H1 (cell line): ENCODE results near the gene PPP1R3C. TPM values are rescaled to one million over a fixed set of nuclear protein-coding genes. Genes with fewer than 3 reads are reported as not detected.

Experiments used
- CTCF ChIA-PET: fragments of 300-600 bp; sonication (Branson Sonifier 250); formaldehyde crosslinking; loops from one replicate; lab custom pipeline; 2021; ENCODE audit not compliant: partially characterized antibody; lab: Charles Lee
- POLR2A ChIA-PET: fragments of 300-600 bp; sonication (Branson Sonifier 250); formaldehyde crosslinking; loops from one replicate; lab custom pipeline; 2021; ENCODE audit warnings: inconsistent platforms; ENCODE audit not compliant: partially characterized antibody; lab: Charles Lee
- DNase-seq, 2 experiments: peaks; one replicate each; pipeline versions ENCODE4 v3.0.0 to v3.0.0-alpha.2; 2010 to 2022; ENCODE audit warnings: low spot score in 2 of 2, low read depth in 1 of 2, mixed read lengths in 1 of 2
- FAIRE-seq: peaks from 2 replicates; lab custom pipeline; 2011; peaks lifted over from hg19 to GRCh38; lab: Jason Lieb, UNC
- H2AFZ ChIP-seq: 2 replicates; pipeline ENCODE4 v1.8.1; 2012; ENCODE audit warnings: low read length, inconsistent platforms
- H2AK5ac ChIP-seq: 2 replicates; pipeline ENCODE4 v1.6.1; 2013; ENCODE audit warnings: low read depth, low read length
- H2BK120ac ChIP-seq: replicated peaks from 2 replicates; pipeline ENCODE3; 2013; ENCODE audit warnings: low read depth, low read length, inconsistent platforms
- H2BK12ac ChIP-seq: 2 replicates; pipeline ENCODE4 v1.6.1; 2013; ENCODE audit warnings: low read depth, low read length
- H2BK15ac ChIP-seq: 2 replicates; pipeline ENCODE4 v1.6.1; 2013; ENCODE audit warnings: low read length
- H2BK20ac ChIP-seq: 2 replicates; pipeline ENCODE4 v1.6.1; 2013; ENCODE audit warnings: low read length
- H2BK5ac ChIP-seq: 2 replicates; pipeline ENCODE4 v1.6.1; 2013; ENCODE audit warnings: low read depth, low read length
- H3K14ac ChIP-seq: 2 replicates; pipeline ENCODE4 v1.6.1; 2013; ENCODE audit warnings: inconsistent platforms; ENCODE audit not compliant: insufficient read length
- H3K18ac ChIP-seq: 2 replicates; pipeline ENCODE4 v1.6.1; 2013; ENCODE audit warnings: low read length; ENCODE audit errors: extremely low read depth
- H3K23ac ChIP-seq: 2 replicates; pipeline ENCODE4 v1.6.1; 2013; ENCODE audit warnings: inconsistent platforms; ENCODE audit not compliant: insufficient read length
- H3K23me2 ChIP-seq: 2 replicates; pipeline ENCODE4 v1.6.1; 2013; ENCODE audit warnings: low read depth, low read length
- H3K27ac ChIP-seq: 2 replicates; pipeline ENCODE4 v1.6.1; 2011; ENCODE audit warnings: low read depth, low read length, inconsistent platforms
- H3K27me3 ChIP-seq, 4 experiments: replicated peaks in 1 of 4; 1 replicate in 1 of 4; 2 replicates in 3 of 4; pipeline versions ENCODE4 v1.6.1 to v1.8.1; 2011 to 2013; ENCODE audit warnings: low read length in 3 of 4, mild to moderate bottlenecking in 3 of 4, inconsistent platforms in 2 of 4, mixed read lengths in 2 of 4, moderate library complexity in 1 of 4; ENCODE audit not compliant: control insufficient read depth in 3 of 4, insufficient read depth in 3 of 4; ENCODE audit errors: extremely low read depth in 1 of 4
- H3K36me3 ChIP-seq, 4 experiments: 2 replicates each; pipeline versions ENCODE4 v1.6.1 to v1.8.1; 2011 to 2013; ENCODE audit warnings: mild to moderate bottlenecking in 4 of 4, low read length in 3 of 4, moderate library complexity in 2 of 4, control low read depth in 1 of 4, inconsistent platforms in 1 of 4; ENCODE audit not compliant: insufficient read depth in 4 of 4, control insufficient read depth in 2 of 4
- H3K4ac ChIP-seq: replicated peaks from 2 replicates; pipeline ENCODE3; 2013; ENCODE audit warnings: low read length, low read depth, mixed read lengths, inconsistent platforms; ENCODE audit not compliant: insufficient read length
- H3K4me1 ChIP-seq, 4 experiments: replicated peaks in 1 of 4; 1 replicate in 1 of 4; 2 replicates in 3 of 4; pipeline versions ENCODE4 v1.6.1 to v1.8.1; 2011 to 2013; ENCODE audit warnings: low read length in 3 of 4, inconsistent platforms in 2 of 4, mixed read lengths in 1 of 4; ENCODE audit not compliant: insufficient read depth in 4 of 4, control insufficient read depth in 3 of 4
- H3K4me2 ChIP-seq, 2 experiments: 2 replicates each; pipeline versions ENCODE4 v1.6.1 to v1.8.1; 2011 to 2013; ENCODE audit warnings: low read depth in 2 of 2, low read length in 2 of 2, control low read depth in 1 of 2, inconsistent platforms in 1 of 2, mild to moderate bottlenecking in 1 of 2; ENCODE audit not compliant: insufficient read depth in 1 of 2
- H3K4me3 ChIP-seq, 4 experiments: fragments of 200-600, 300-600 bp in 1 of 4; sonication (generic), shearing (Covaris generic), sonication (Bioruptor Twin) in 1 of 4; 2 replicates each; pipeline versions ENCODE4 v1.5.1 to v1.8.1; 2011 to 2016; ENCODE audit warnings: low read length in 4 of 4, low read depth in 3 of 4, control low read depth in 2 of 4, inconsistent platforms in 2 of 4, mild to moderate bottlenecking in 2 of 4, mixed read lengths in 1 of 4, moderate library complexity in 1 of 4; ENCODE audit not compliant: insufficient read depth in 2 of 4; ENCODE audit errors: extremely low read depth in 1 of 4
- H3K56ac ChIP-seq: replicated peaks from 2 replicates; pipeline ENCODE3; 2013; ENCODE audit warnings: low read depth, mild to moderate bottlenecking, mixed read lengths, low read length, inconsistent platforms; ENCODE audit not compliant: insufficient read length
- H3K79me1 ChIP-seq: 2 replicates; pipeline ENCODE4 v1.6.1; 2013; ENCODE audit warnings: low read depth, low read length, control low read depth
- H3K79me2 ChIP-seq, 2 experiments: 2 replicates each; pipeline versions ENCODE4 v1.6.1 to v1.8.1; 2012 to 2013; ENCODE audit warnings: low read length in 2 of 2, mild to moderate bottlenecking in 2 of 2, inconsistent platforms in 1 of 2; ENCODE audit not compliant: insufficient read depth in 2 of 2, control insufficient read depth in 1 of 2
- H3K9ac ChIP-seq, 4 experiments: replicated peaks in 1 of 4; 1 replicate in 1 of 4; 2 replicates in 3 of 4; pipeline versions ENCODE4 v1.6.1 to v1.8.1; 2011 to 2013; ENCODE audit warnings: low read depth in 3 of 4, low read length in 3 of 4, control low read depth in 2 of 4, mild to moderate bottlenecking in 2 of 4, moderate library complexity in 2 of 4, inconsistent platforms in 1 of 4; ENCODE audit errors: extremely low read depth in 1 of 4
- H3K9me3 ChIP-seq, 2 experiments: 2 replicates each; pipeline versions ENCODE4 v1.6.1 to v1.8.1; 2012 to 2013; ENCODE audit warnings: mild to moderate bottlenecking in 2 of 2, moderate library complexity in 2 of 2, control low read depth in 1 of 2, inconsistent platforms in 1 of 2, low read depth in 1 of 2, low read length in 1 of 2, mixed read lengths in 1 of 2; ENCODE audit not compliant: insufficient read depth in 2 of 2
- H4K20me1 ChIP-seq, 2 experiments: replicated peaks in 1 of 2; 2 replicates each; pipeline versions ENCODE3 to v1.8.1; 2011 to 2013; ENCODE audit warnings: inconsistent platforms in 2 of 2, low read length in 2 of 2, mild to moderate bottlenecking in 1 of 2; ENCODE audit not compliant: insufficient read depth in 2 of 2, control insufficient read depth in 1 of 2
- H4K5ac ChIP-seq: 2 replicates; pipeline ENCODE4 v1.6.1; 2013; ENCODE audit warnings: low read length, low read depth, mixed read lengths, inconsistent platforms; ENCODE audit not compliant: insufficient read length
- H4K8ac ChIP-seq: 2 replicates; pipeline ENCODE4 v1.8.0; 2013; ENCODE audit warnings: mild to moderate bottlenecking, moderate library complexity, low read length, inconsistent platforms; ENCODE audit not compliant: insufficient read depth; ENCODE audit errors: extremely low read depth
- H4K91ac ChIP-seq: replicated peaks from 2 replicates; pipeline ENCODE3; 2013; ENCODE audit warnings: low read length, mixed read lengths, inconsistent platforms; ENCODE audit not compliant: insufficient read length
- ASH2L ChIP-seq: fragments of 200-600, 300-600 bp; sonication (generic); IDR thresholded peaks from one replicate; pipeline ENCODE4 v1.7.1; 2017; ENCODE audit warnings: low read length
- CHD1 ChIP-seq: IDR thresholded peaks from 2 replicates; pipeline ENCODE4 v1.6.1; 2012; ENCODE audit warnings: low read depth, low read length, improper control_type of control experiment
- EZH2 ChIP-seq: fragments of 200-600 bp; sonication (generic); IDR thresholded peaks from 2 replicates; pipeline ENCODE4 v1.7.1; 2012; ENCODE audit warnings: low read depth, mild to moderate bottlenecking, moderate library complexity, low read length, inconsistent platforms; ENCODE audit not compliant: severe bottlenecking
- HDAC2 ChIP-seq, 2 experiments: fragments of 300-600 bp in 1 of 2; sonication (generic) in 1 of 2; IDR thresholded peaks; 2 replicates each; pipeline ENCODE4 v1.6.1; 2011 to 2012; ENCODE audit warnings: low read depth in 2 of 2, low read length in 2 of 2, mild to moderate bottlenecking in 2 of 2, moderate library complexity in 2 of 2, borderline replicate concordance in 1 of 2, inconsistent platforms in 1 of 2
- KDM4A ChIP-seq: IDR thresholded peaks from one replicate; pipeline ENCODE4 v1.7.1; 2012; ENCODE audit warnings: low read depth, mild to moderate bottlenecking, moderate library complexity, low read length, inconsistent platforms; ENCODE audit not compliant: severe bottlenecking
- NANOG ChIP-seq: IDR thresholded peaks from 2 replicates; pipeline ENCODE4 v1.6.1; 2011; ENCODE audit warnings: low read length, low read depth, mild to moderate bottlenecking, inconsistent platforms; ENCODE audit not compliant: insufficient read depth, poor library complexity, severe bottlenecking
- NRF1 ChIP-seq: IDR thresholded peaks from 2 replicates; pipeline ENCODE4 v1.6.1; 2011; ENCODE audit warnings: mild to moderate bottlenecking, low read depth, low read length, improper control_type of control experiment
- POLR2A ChIP-seq, 2 experiments: IDR thresholded peaks; 1 replicate in 1 of 2; 2 replicates in 1 of 2; pipeline ENCODE4 v1.6.1; 2011; ENCODE audit warnings: low read depth in 2 of 2, low read length in 2 of 2, mild to moderate bottlenecking in 2 of 2; ENCODE audit errors: control extremely low read depth in 1 of 2
- RXRA ChIP-seq: IDR thresholded peaks from 2 replicates; pipeline ENCODE4 v1.6.1; 2011; ENCODE audit warnings: low read depth, mild to moderate bottlenecking, low read length, moderate library complexity; ENCODE audit not compliant: insufficient read depth
- SIRT6 ChIP-seq: IDR thresholded peaks from one replicate; pipeline ENCODE4 v1.7.1; 2012; ENCODE audit warnings: low read length, inconsistent platforms
- SP2 ChIP-seq: IDR thresholded peaks from 2 replicates; pipeline ENCODE4 v1.6.1; 2012; ENCODE audit warnings: mild to moderate bottlenecking, low read length, inconsistent platforms
- SUZ12 ChIP-seq: fragments of 200-600 bp; sonication (generic); IDR thresholded peaks from 2 replicates; pipeline ENCODE4 v1.6.1; 2012; ENCODE audit warnings: mild to moderate bottlenecking, inconsistent platforms, low read length, moderate library complexity, mixed read lengths
- TAF1 ChIP-seq: IDR thresholded peaks from 2 replicates; pipeline ENCODE4 v1.6.1; 2011; ENCODE audit warnings: mild to moderate bottlenecking, low read depth, low read length
- WGBS, 2 experiments: shearing (Covaris generic) in 1 of 2; methylation state at CpG; one replicate each; pipeline versions ENCODE4 v1.1.6 to v1.1.7; 2013 to 2015; ENCODE audit warnings: low lambda C conversion rate in 2 of 2, mixed read lengths in 2 of 2, inconsistent platforms in 1 of 2, low coverage in 1 of 2, missing lambda C conversion rate in 1 of 2; ENCODE audit not compliant: insufficient replicate concordance in 2 of 2, insufficient coverage in 1 of 2, insufficient read length in 1 of 2; ENCODE audit errors: extremely low coverage in 1 of 2, missing lambda C conversion rate in 1 of 2; 5-methylcytosine and 5-hydroxymethylcytosine counted together
- polyA plus RNA-seq, 7 experiments: library from polyadenylated mRNA; depleted of rRNA in 3 of 7; stranded (reverse) in 5 of 7; unstranded in 2 of 7; fragments of >200 nt in 5 of 7; fragments of 200-250 nt in 2 of 7; gene quantifications; 1 replicate in 5 of 7; 2 replicates in 1 of 7; 4 replicates in 1 of 7; pipeline versions ENCODE4 v1.2.1 to v1.2.3, GENCODE V29; 2011 to 2013; ENCODE audit warnings: missing spikeins in 2 of 7, mixed read lengths in 2 of 7
- total RNA-seq: library from RNA; stranded (reverse); fragmentation: NEBNext Ultra II Directional; extraction: Animal tissue kit (Norgen Biotek cat#: 25700); gene quantifications from 2 replicates; pipeline ENCODE4 v1.2.1, GENCODE V29; 2021

Gene PPP1R3C
- total and polyA plus RNA-seq, 2 of the 8 experiments (the other 6 are each of a cell fraction or from before 2014, with no cell fraction given) = 1.3 TPM

GRCh38 chr10:91590142-91590903, 42.5 kb downstream of the PPP1R3C start:
- H2BK15ac ChIP-seq = no peak overlapping the region
- H3K56ac ChIP-seq = no peak overlapping the region
- no peak overlapping the region for H3K27ac ChIP-seq
- no peaks in the 10 kb centered on the region for H3K36me3 ChIP-seq
- H3K9ac ChIP-seq = no peak overlapping the region
- H3K4me1 ChIP-seq = no peaks in the 10 kb centered on the region
- H2BK120ac ChIP-seq = no peak overlapping the region
- no peak overlapping the region for H2BK12ac ChIP-seq
- no peaks in the 10 kb centered on the region for H3K27me3 ChIP-seq
- H3K4ac ChIP-seq = no peak overlapping the region
- POLR2A ChIA-PET = no interaction called here
- H4K8ac ChIP-seq = no peak overlapping the region
- H3K79me1 ChIP-seq = no peaks in the 10 kb centered on the region
- no peaks in the 10 kb centered on the region for H3K9me3 ChIP-seq
- no peak overlapping the region for H3K18ac ChIP-seq
- H4K20me1 ChIP-seq = no peaks in the 10 kb centered on the region
- WGBS, 2 experiments = 94% methylated on average over 7 of the region's 7 CpGs; no CpG with 5 or more reads in 1 of the 2 experiments
- H3K23ac ChIP-seq = no peak overlapping the region
- no peak overlapping the region for H2AFZ ChIP-seq
- H3K4me2 ChIP-seq = no peak overlapping the region
- CTCF ChIA-PET = interaction anchor here (1.0 kb wide), 1 partner anchor 38 kb away, joined by 3 read pairs; no protein-coding TSS in a partner anchor
- H3K79me2 ChIP-seq = no peaks in the 10 kb centered on the region
- no peak for DNase-seq
- H2AK5ac ChIP-seq = no peak overlapping the region
- H3K23me2 ChIP-seq = no peaks in the 10 kb centered on the region
- no peak overlapping the region for H4K5ac ChIP-seq
- H2BK5ac ChIP-seq = no peak overlapping the region
- no peak overlapping the region for H2BK20ac ChIP-seq
- H3K14ac ChIP-seq = no peak overlapping the region
- FAIRE-seq = no peak
- no peak overlapping the region for H3K4me3 ChIP-seq
- H4K91ac ChIP-seq = no peak overlapping the region
- TF ChIP-seq NANOG (no peak), SIRT6 (no peak), EZH2 (no peak), SP2 (no peak), ASH2L (no peak), NRF1 (no peak), SUZ12 (no peak), RXRA (no peak), TAF1 (no peak), HDAC2 (IDR thresholded peaks at IDR 0.05; ENCODE audit: borderline replicate concordance in 1 of 2, low read depth in 2 of 2, low read length in 2 of 2) (no peak), KDM4A (no peak), POLR2A (IDR thresholded peaks at IDR 0.05; ENCODE audit: control extremely low read depth in 1 of 2, low read depth in 2 of 2, low read length in 2 of 2) (no peak), CHD1 (no peak)
